ENCODE results near the gene NHEJ1. TPM values are rescaled to one million over a fixed set of nuclear protein-coding genes. Genes with fewer than 3 reads are reported as not detected.

NHEJ1 gene
- total and polyA plus RNA-seq, 2 of the 13 experiments (the other 11 are each of a cell fraction or from before 2014, with no cell fraction given), result 30.0 to 30.7 TPM

- TF ChIP-seq POGK (CRISPR knock-in tag; conservative IDR thresholded peaks at IDR 0.05), result no peak; the same call in 1 of the 2 replicates
- no peak for TF ChIP-seq NFE2 (CRISPR knock-in tag; IDR thresholded peaks at IDR 0.05)
- TF ChIP-seq KLF11 (CRISPR knock-in tag; IDR thresholded peaks at IDR 0.05), result no peak
- TF ChIP-seq ATAD3A (CRISPR knock-in tag; IDR thresholded peaks at IDR 0.05), result no peak
- TF ChIP-seq ZNF337 (CRISPR knock-in tag; IDR thresholded peaks at IDR 0.05; ENCODE audit: borderline replicate concordance, low read depth), result no peak
- no peak for TF ChIP-seq SMC3 (IDR thresholded peaks at IDR 0.05; ENCODE audit: low read length)
- TF ChIP-seq, protein P1, sequence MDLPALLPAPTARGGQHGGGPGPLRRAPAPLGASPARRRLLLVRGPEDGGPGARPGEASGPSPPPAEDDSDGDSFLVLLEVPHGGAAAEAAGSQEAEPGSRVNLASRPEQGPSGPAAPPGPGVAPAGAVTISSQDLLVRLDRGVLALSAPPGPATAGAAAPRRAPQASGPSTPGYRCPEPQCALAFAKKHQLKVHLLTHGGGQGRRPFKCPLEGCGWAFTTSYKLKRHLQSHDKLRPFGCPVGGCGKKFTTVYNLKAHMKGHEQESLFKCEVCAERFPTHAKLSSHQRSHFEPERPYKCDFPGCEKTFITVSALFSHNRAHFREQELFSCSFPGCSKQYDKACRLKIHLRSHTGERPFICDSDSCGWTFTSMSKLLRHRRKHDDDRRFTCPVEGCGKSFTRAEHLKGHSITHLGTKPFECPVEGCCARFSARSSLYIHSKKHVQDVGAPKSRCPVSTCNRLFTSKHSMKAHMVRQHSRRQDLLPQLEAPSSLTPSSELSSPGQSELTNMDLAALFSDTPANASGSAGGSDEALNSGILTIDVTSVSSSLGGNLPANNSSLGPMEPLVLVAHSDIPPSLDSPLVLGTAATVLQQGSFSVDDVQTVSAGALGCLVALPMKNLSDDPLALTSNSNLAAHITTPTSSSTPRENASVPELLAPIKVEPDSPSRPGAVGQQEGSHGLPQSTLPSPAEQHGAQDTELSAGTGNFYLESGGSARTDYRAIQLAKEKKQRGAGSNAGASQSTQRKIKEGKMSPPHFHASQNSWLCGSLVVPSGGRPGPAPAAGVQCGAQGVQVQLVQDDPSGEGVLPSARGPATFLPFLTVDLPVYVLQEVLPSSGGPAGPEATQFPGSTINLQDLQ (CRISPR knock-in tag; IDR thresholded peaks at IDR 0.05), result peak; percentile 41; the same call in 1 of the 2 replicates
- TF ChIP-seq, protein P2, sequence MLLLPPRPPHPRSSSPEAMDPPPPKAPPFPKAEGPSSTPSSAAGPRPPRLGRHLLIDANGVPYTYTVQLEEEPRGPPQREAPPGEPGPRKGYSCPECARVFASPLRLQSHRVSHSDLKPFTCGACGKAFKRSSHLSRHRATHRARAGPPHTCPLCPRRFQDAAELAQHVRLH (CRISPR knock-in tag; IDR thresholded peaks at IDR 0.05; ENCODE audit: borderline replicate concordance, low read depth), result peak; percentile 70; the same call in 1 of the 2 replicates
- peak; percentile 88; the same call in 1 of the 2 replicates for TF ChIP-seq ZNF451 (CRISPR knock-in tag; IDR thresholded peaks at IDR 0.05)
- no peak for TF ChIP-seq ZNF646 (CRISPR knock-in tag; IDR thresholded peaks at IDR 0.05)
- TF ChIP-seq XRCC5 (optimal IDR thresholded peaks at IDR 0.05; ENCODE audit: low read length), result peak; percentile 73
- no peak for TF ChIP-seq TEAD2 (CRISPR knock-in tag; IDR thresholded peaks at IDR 0.05)
- TF ChIP-seq ZMAT5 (CRISPR knock-in tag; IDR thresholded peaks at IDR 0.05; ENCODE audit: borderline replicate concordance, low read depth), result no peak
- TF ChIP-seq NRL (CRISPR knock-in tag; IDR thresholded peaks at IDR 0.05; ENCODE audit: borderline replicate concordance), result peak; percentile 83; the same call in 1 of the 2 replicates
- TF ChIP-seq IKZF5 (CRISPR knock-in tag; IDR thresholded peaks at IDR 0.05), result peak; percentile 81
Measured at GRCh38 chr2:219177552-219178376, 17.1 kb upstream of the NHEJ1 start, which contains the start of gene RETREG2 (continued).

Data from HepG2 (cell line).